IMR-90 (cell line): Measurements from ENCODE around the gene CDK14. TPM values are rescaled to one million over a fixed set of nuclear protein-coding genes. Genes with fewer than 3 reads are reported as not detected.

Source experiments
- ATAC-seq: fragments of 200-7000 bp; cut with Tn5 transposase; 2 replicates; pipeline ENCODE4 v1.9.1; 2020; ENCODE audit warnings: low read depth, mild to moderate bottlenecking, moderate library complexity
- BruUV-seq: library from RNA; stranded (reverse); fragments of 400-500 nt; replicated peaks from 2 replicates; lab custom pipeline; 2021; lab: Mats Ljungman, UMichigan
- CTCF ChIA-PET: fragments of 300-600 bp; formaldehyde crosslinking; extraction: SDS; loops from one replicate; lab custom pipeline; 2021; ENCODE audit warnings: antibody characterized with exemption; lab: Yijun Ruan, JAX
- POLR2A ChIA-PET: fragments of 300-600 bp; sonication (Branson Sonifier 250); formaldehyde crosslinking; loops from one replicate; lab custom pipeline; 2022; ENCODE audit warnings: antibody characterized with exemption; ENCODE audit not compliant: unreplicated experiment; lab: Charles Lee
- DNase-seq: peaks from one replicate; pipeline ENCODE4 v3.0.0; 2013
- H2AFZ ChIP-seq: replicated peaks from 2 replicates; pipeline ENCODE3; 2013; ENCODE audit warnings: low read length, mild to moderate bottlenecking; ENCODE audit not compliant: poor library complexity
- H2AK5ac ChIP-seq: 2 replicates; pipeline ENCODE4 v1.6.1; 2013; ENCODE audit warnings: low read depth, low read length, inconsistent platforms
- H2AK9ac ChIP-seq: replicated peaks from 2 replicates; pipeline ENCODE3; 2013; ENCODE audit warnings: mild to moderate bottlenecking, low read depth, low read length, moderate library complexity; ENCODE audit not compliant: poor library complexity
- H2BK120ac ChIP-seq: 2 replicates; pipeline ENCODE4 v1.6.1; 2013; ENCODE audit warnings: low read depth, low read length, inconsistent platforms
- H2BK15ac ChIP-seq: 3 replicates; pipeline ENCODE4 v1.6.1; 2013; ENCODE audit warnings: low read depth, low read length, inconsistent platforms
- H2BK20ac ChIP-seq: 2 replicates; pipeline ENCODE4 v1.6.1; 2013; ENCODE audit warnings: low read depth, mild to moderate bottlenecking, inconsistent platforms, low read length, moderate library complexity
- H2BK5ac ChIP-seq: 2 replicates; pipeline ENCODE4 v1.6.1; 2013; ENCODE audit warnings: mild to moderate bottlenecking, low read depth, low read length, inconsistent platforms; ENCODE audit not compliant: poor library complexity, severe bottlenecking
- H3K14ac ChIP-seq: replicated peaks from 2 replicates; pipeline ENCODE4 v1.6.1; 2013; ENCODE audit warnings: low read depth, low read length, inconsistent platforms
- H3K18ac ChIP-seq: 2 replicates; pipeline ENCODE4 v1.6.1; 2013; ENCODE audit warnings: low read depth, low read length, control low read depth
- H3K23ac ChIP-seq: 2 replicates; pipeline ENCODE4 v1.6.1; 2013; ENCODE audit warnings: low read depth, low read length, inconsistent platforms
- H3K27ac ChIP-seq: 2 replicates; pipeline ENCODE4 v1.5.1; 2013; ENCODE audit warnings: mild to moderate bottlenecking, control low read depth, low read length; ENCODE audit not compliant: insufficient read depth
- H3K27me3 ChIP-seq: 2 replicates; pipeline ENCODE4 v1.6.1; 2013; ENCODE audit warnings: low read length; ENCODE audit not compliant: control insufficient read depth, insufficient read depth
- H3K36me3 ChIP-seq: 2 replicates; pipeline ENCODE4 v1.6.1; 2013; ENCODE audit warnings: low read length, mixed read lengths; ENCODE audit not compliant: control insufficient read depth, insufficient read depth
- H3K4ac ChIP-seq: 2 replicates; pipeline ENCODE4 v1.6.1; 2013; ENCODE audit warnings: low read depth, low read length, inconsistent platforms
- H3K4me1 ChIP-seq: 2 replicates; pipeline ENCODE4 v1.6.1; 2013; ENCODE audit warnings: low read length, mixed read lengths; ENCODE audit not compliant: control insufficient read depth, insufficient read depth
- H3K4me2 ChIP-seq: 2 replicates; pipeline ENCODE4 v1.6.1; 2013; ENCODE audit warnings: low read depth, mild to moderate bottlenecking, control low read depth, low read length, moderate library complexity
- H3K4me3 ChIP-seq: 2 replicates; pipeline ENCODE4 v1.5.1; 2013; ENCODE audit warnings: low read depth, mild to moderate bottlenecking, control low read depth, low read length, moderate library complexity; ENCODE audit not compliant: insufficient read depth
- H3K56ac ChIP-seq: 2 replicates; pipeline ENCODE4 v1.6.1; 2013; ENCODE audit warnings: low read length, inconsistent platforms; ENCODE audit not compliant: insufficient read depth; ENCODE audit errors: extremely low read depth
- H3K79me1 ChIP-seq, 2 experiments: 2 replicates each; pipeline ENCODE4 v1.6.1; 2013; ENCODE audit warnings: low read length in 2 of 2, inconsistent platforms in 1 of 2, low read depth in 1 of 2
- H3K9ac ChIP-seq: 2 replicates; pipeline ENCODE4 v1.6.1; 2013; ENCODE audit warnings: low read depth, low read length, control low read depth
- H3K9me1 ChIP-seq: 2 replicates; pipeline ENCODE4 v1.6.1; 2013; ENCODE audit warnings: low read length, inconsistent platforms; ENCODE audit not compliant: insufficient read depth
- H3K9me3 ChIP-seq: 2 replicates; pipeline ENCODE4 v1.6.1; 2013; ENCODE audit warnings: low read length; ENCODE audit not compliant: control insufficient read depth, insufficient read depth
- H4K20me1 ChIP-seq: 2 replicates; pipeline ENCODE4 v1.6.1; 2013; ENCODE audit warnings: low read length, inconsistent platforms; ENCODE audit not compliant: insufficient read depth
- H4K5ac ChIP-seq: 2 replicates; pipeline ENCODE4 v1.6.1; 2013; ENCODE audit warnings: mild to moderate bottlenecking, low read depth, low read length, control low read depth
- H4K8ac ChIP-seq, 2 experiments: 2 replicates each; pipeline ENCODE4 v1.6.1; 2013; ENCODE audit warnings: low read depth in 2 of 2, low read length in 2 of 2, control low read depth in 1 of 2, inconsistent platforms in 1 of 2
- H4K91ac ChIP-seq: 2 replicates; pipeline ENCODE4 v1.6.1; 2013; ENCODE audit warnings: low read depth, low read length, inconsistent platforms; ENCODE audit not compliant: insufficient read depth
- BHLHE40 ChIP-seq: fragments of 150-350 bp; IDR thresholded peaks from 2 replicates; pipeline ENCODE4 v1.6.1; 2016; ENCODE audit warnings: mild to moderate bottlenecking, low read depth, low read length
- CTCF ChIP-seq: conservative IDR thresholded peaks from 2 replicates; pipeline ENCODE4 v1.5.1; 2012; ENCODE audit warnings: mild to moderate bottlenecking, low read depth, low read length, improper control_type of control experiment
- FOS ChIP-seq: fragments of 150-350 bp; IDR thresholded peaks from 2 replicates; pipeline ENCODE4 v1.6.1; 2016; ENCODE audit warnings: low read depth, low read length
- RAD21 ChIP-seq: IDR thresholded peaks from 2 replicates; pipeline ENCODE4 v1.6.1; 2012; ENCODE audit warnings: low read length, improper control_type of control experiment
- RCOR1 ChIP-seq: IDR thresholded peaks from 2 replicates; pipeline ENCODE4 v1.6.1; 2012; ENCODE audit warnings: mild to moderate bottlenecking, low read length, improper control_type of control experiment; ENCODE audit not compliant: insufficient replicate concordance
- WGBS, 2 experiments: methylation state at CpG; one replicate each; pipeline versions ENCODE4 v1.1.5 to v1.1.7; 2013; ENCODE audit warnings: missing lambda C conversion rate in 2 of 2; ENCODE audit not compliant: insufficient read length in 1 of 2; ENCODE audit errors: extremely low coverage in 2 of 2; 5-methylcytosine and 5-hydroxymethylcytosine counted together
- dilution Hi-C: fragments of 300-500 bp; cut with HindIII; formaldehyde crosslinking; loops from one replicate; pipeline ENCODE4 v1.14.3; 2018; ENCODE audit warnings: low sequenced_read_pairs; ENCODE audit not compliant: unreplicated experiment
- in situ Hi-C: fragments of 300-500 bp; cut with MboI; formaldehyde crosslinking; loops from 3 replicates; pipeline ENCODE4 v1.14.3; 2019; ENCODE audit warnings: low sequenced_read_pairs, inconsistent platforms, mixed read lengths
- intact Hi-C: fragments of 100-400 bp; cut with micrococcal nuclease; formaldehyde crosslinking; loops from 2 replicates; pipeline ENCODE4 v1.10.0; 2022
- polyA plus RNA-seq, 3 experiments: library from polyadenylated mRNA; depleted of rRNA; stranded (reverse); fragments of >200 nt; gene quantifications; 2 replicates each; pipeline ENCODE4 v1.2.3, GENCODE V29; 2012; ENCODE audit warnings: low replicate concordance in 1 of 3
- total RNA-seq: library from RNA; depleted of rRNA; stranded (reverse); fragments of >200 nt; gene quantifications from 2 replicates; pipeline ENCODE4 v1.2.3, GENCODE V29; 2012

The CDK14 gene
- total and polyA plus RNA-seq, 2 of the 4 experiments (the other 2 are of a cell fraction) = 10.1 to 29.6 TPM

GRCh38 chr7:90876701-90877100, 280.6 kb downstream of the CDK14 start:
- no peak overlapping the region for H3K23ac ChIP-seq
- H2BK120ac ChIP-seq = no peak overlapping the region
- CTCF ChIA-PET = no interaction called here
- no peak overlapping the region for H4K91ac ChIP-seq
- H4K8ac ChIP-seq = no peak overlapping the region
- no peak overlapping the region for H2BK20ac ChIP-seq
- H3K4ac ChIP-seq = no peak overlapping the region
- no peak overlapping the region for H4K5ac ChIP-seq
- H3K9me3 ChIP-seq = no peaks in the 10 kb centered on the region
- no peak overlapping the region for H3K18ac ChIP-seq
- H3K4me2 ChIP-seq = no peak overlapping the region
- in situ Hi-C loops = no loop called here
- no peak overlapping the region for H3K4me3 ChIP-seq
- dilution Hi-C loops = no loop called here
- H2BK15ac ChIP-seq = no peak overlapping the region
- no peak overlapping the region for H3K27ac ChIP-seq
- no peak for ATAC-seq
- WGBS, 2 experiments = no CpG with 5 or more reads among the region's 2 CpGs
- no peaks in the 10 kb centered on the region for H4K20me1 ChIP-seq
- POLR2A ChIA-PET = no interaction called here
- no peak overlapping the region for H2AK5ac ChIP-seq
- BruUV-seq = no TSS peak
- H3K36me3 ChIP-seq = no peaks in the 10 kb centered on the region
- no peak overlapping the region for H3K14ac ChIP-seq
- H2AK9ac ChIP-seq = no peak overlapping the region
- H3K4me1 ChIP-seq = no peaks in the 10 kb centered on the region
- H3K9me1 ChIP-seq = no peaks in the 10 kb centered on the region
- H3K79me1 ChIP-seq = no peaks in the 10 kb centered on the region; a peak in 2 of 4 replicates
- H2AFZ ChIP-seq = no peak overlapping the region
- no peaks in the 10 kb centered on the region for H3K27me3 ChIP-seq
- TF ChIP-seq CTCF (no peak), RCOR1 (no peak), BHLHE40 (no peak), RAD21 (no peak), FOS (no peak)
- H3K9ac ChIP-seq = no peak overlapping the region
- intact Hi-C loops = loop anchor here (5.0 kb wide), 1 partner anchor 41 kb away; no protein-coding TSS in a partner anchor
- DNase-seq = no peak
- no peak overlapping the region for H2BK5ac ChIP-seq
- H3K56ac ChIP-seq = no peak overlapping the region
